ENCODE measurements around the gene HEBP1. TPM values are rescaled to one million over a fixed set of nuclear protein-coding genes. Genes with fewer than 3 reads are reported as not detected.

The HEBP1 gene
- total RNA-seq, 2 experiments from 2014 or later, result 11.9 to 12.5 TPM

DNA sequence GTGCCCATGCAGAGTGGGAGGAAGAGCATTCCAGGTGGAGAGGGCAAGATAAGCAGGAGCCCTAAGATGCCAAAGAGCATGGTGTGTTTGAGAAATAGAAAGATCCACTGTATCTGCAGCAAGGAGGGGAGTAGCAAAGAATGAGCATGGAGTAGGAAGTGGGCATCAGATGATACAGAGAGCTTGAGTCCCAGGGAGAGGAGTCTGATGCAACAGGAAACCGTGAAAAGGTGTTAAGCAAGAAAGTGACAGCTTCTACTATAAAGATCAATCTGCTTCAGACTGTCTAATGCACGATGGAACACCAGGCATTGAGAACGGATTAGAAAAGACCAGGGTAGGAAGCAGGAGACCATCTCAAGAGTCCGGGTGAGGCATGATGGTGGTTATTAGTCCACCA is 35.8 kb downstream of the HEBP1 start:
- no peaks in the 10 kb centered on the region for H3K27me3 Mint-ChIP-seq
- no peak overlapping the region for H3K27ac Mint-ChIP-seq
- H3K4me3 Mint-ChIP-seq, result no peak overlapping the region
- intact Hi-C loops (cut with DNase I, micrococcal nuclease), result no loop called here
- H3K27ac ChIP-seq (ENCODE audit: low read depth in 1 of 2, low read length in 2 of 2), result no peak overlapping the region
- H3K4me1 ChIP-seq (ENCODE audit: insufficient read depth, low read length), result no peaks in the 10 kb centered on the region
- ATAC-seq (ENCODE audit: poor library complexity), result no peak
- no peaks in the 10 kb centered on the region for H3K9me3 ChIP-seq (ENCODE audit: control insufficient read depth in 1 of 2, insufficient read depth in 1 of 2, low read length in 2 of 2)
- peaks cover 11% of the 10 kb centered on the region for H3K36me3 Mint-ChIP-seq (ENCODE audit: low read depth)
- CTCF ChIA-PET, result no interaction called here
- no peak overlapping the region for H3K4me3 ChIP-seq (ENCODE audit: low read length)
- H3K36me3 ChIP-seq (ENCODE audit: insufficient read depth, low read length), result no peaks in the 10 kb centered on the region
- TF ChIP-seq, protein P1, sequence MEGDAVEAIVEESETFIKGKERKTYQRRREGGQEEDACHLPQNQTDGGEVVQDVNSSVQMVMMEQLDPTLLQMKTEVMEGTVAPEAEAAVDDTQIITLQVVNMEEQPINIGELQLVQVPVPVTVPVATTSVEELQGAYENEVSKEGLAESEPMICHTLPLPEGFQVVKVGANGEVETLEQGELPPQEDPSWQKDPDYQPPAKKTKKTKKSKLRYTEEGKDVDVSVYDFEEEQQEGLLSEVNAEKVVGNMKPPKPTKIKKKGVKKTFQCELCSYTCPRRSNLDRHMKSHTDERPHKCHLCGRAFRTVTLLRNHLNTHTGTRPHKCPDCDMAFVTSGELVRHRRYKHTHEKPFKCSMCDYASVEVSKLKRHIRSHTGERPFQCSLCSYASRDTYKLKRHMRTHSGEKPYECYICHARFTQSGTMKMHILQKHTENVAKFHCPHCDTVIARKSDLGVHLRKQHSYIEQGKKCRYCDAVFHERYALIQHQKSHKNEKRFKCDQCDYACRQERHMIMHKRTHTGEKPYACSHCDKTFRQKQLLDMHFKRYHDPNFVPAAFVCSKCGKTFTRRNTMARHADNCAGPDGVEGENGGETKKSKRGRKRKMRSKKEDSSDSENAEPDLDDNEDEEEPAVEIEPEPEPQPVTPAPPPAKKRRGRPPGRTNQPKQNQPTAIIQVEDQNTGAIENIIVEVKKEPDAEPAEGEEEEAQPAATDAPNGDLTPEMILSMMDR (IDR thresholded peaks at IDR 0.05), result no peak
- H3K9me3 Mint-ChIP-seq, result no peaks in the 10 kb centered on the region
- H3K4me1 Mint-ChIP-seq (ENCODE audit: low read depth), result no peaks in the 10 kb centered on the region
- POLR2A ChIA-PET, result no interaction called here
- no peaks in the 10 kb centered on the region for H3K27me3 ChIP-seq (ENCODE audit: control insufficient read depth in 1 of 2, insufficient read depth in 2 of 2, low read length in 2 of 2)
- no peak for DNase-seq

GRCh38 chr12:12960639-12961209 is 39.3 kb downstream of the HEBP1 start:
- ChIA-PET CTCF (no interaction called here), POLR2A (no interaction called here)
- H3K9me3 ChIP-seq (ENCODE audit: control insufficient read depth in 1 of 2, insufficient read depth in 1 of 2, low read length in 2 of 2), result no peaks in the 10 kb centered on the region
- TF ChIP-seq, protein P1 (IDR thresholded peaks at IDR 0.05), result no peak
- intact Hi-C loops (cut with DNase I, micrococcal nuclease), result no loop called here
- H3K27me3 Mint-ChIP-seq, result no peaks in the 10 kb centered on the region
- DNase-seq (no peak), ATAC-seq (ENCODE audit: poor library complexity) (no peak)
- no peaks in the 10 kb centered on the region for H3K36me3 Mint-ChIP-seq (ENCODE audit: low read depth)
- H3K4me1 ChIP-seq (ENCODE audit: insufficient read depth, low read length), result no peaks in the 10 kb centered on the region
- no peak overlapping the region for H3K4me3 ChIP-seq (ENCODE audit: low read length)
- H3K27me3 ChIP-seq (ENCODE audit: control insufficient read depth in 1 of 2, insufficient read depth in 2 of 2, low read length in 2 of 2), result no peaks in the 10 kb centered on the region
- H3K4me1 Mint-ChIP-seq (ENCODE audit: low read depth), result no peaks in the 10 kb centered on the region
- H3K27ac ChIP-seq (ENCODE audit: low read depth in 1 of 2, low read length in 2 of 2), result no peak overlapping the region
- no peaks in the 10 kb centered on the region for H3K9me3 Mint-ChIP-seq
- H3K27ac Mint-ChIP-seq, result no peak overlapping the region
- H3K36me3 ChIP-seq (ENCODE audit: insufficient read depth, low read length), result no peaks in the 10 kb centered on the region
- no peak overlapping the region for H3K4me3 Mint-ChIP-seq

- ChIA-PET POLR2A (no interaction called here), CTCF (interaction anchor here (1.4 kb wide), 1 partner anchor 11 kb away, joined by 3 read pairs; no protein-coding TSS in a partner anchor)
- Mint-ChIP-seq H3K4me1 (ENCODE audit: low read depth) (no peaks in the 10 kb centered on the region), H3K9me3 (no peaks in the 10 kb centered on the region), H3K27me3 (no peaks in the 10 kb centered on the region), H3K36me3 (ENCODE audit: low read depth) (no peaks in the 10 kb centered on the region), H3K27ac (no peak overlapping the region), H3K4me3 (no peak overlapping the region)
- Histone ChIP-seq H3K27me3 (ENCODE audit: control insufficient read depth in 1 of 2, insufficient read depth in 2 of 2, low read length in 2 of 2) (no peaks in the 10 kb centered on the region), H3K4me3 (ENCODE audit: low read length) (no peak overlapping the region), H3K27ac (ENCODE audit: low read depth in 1 of 2, low read length in 2 of 2) (no peak overlapping the region), H3K9me3 (ENCODE audit: control insufficient read depth in 1 of 2, insufficient read depth in 1 of 2, low read length in 2 of 2) (no peaks in the 10 kb centered on the region), H3K36me3 (ENCODE audit: insufficient read depth, low read length) (no peaks in the 10 kb centered on the region), H3K4me1 (ENCODE audit: insufficient read depth, low read length) (no peaks in the 10 kb centered on the region)
- intact Hi-C loops (cut with DNase I, micrococcal nuclease), result no loop called here
- ATAC-seq (ENCODE audit: poor library complexity) (no peak), DNase-seq (no peak)
- TF ChIP-seq, protein P1 (IDR thresholded peaks at IDR 0.05), result no peak
These were observed 41.2 kb downstream of the HEBP1 start for GRCh38 chr12:12958886-12959285.

Data from CD4-positive, alpha-beta T cell (primary cell).